ENCODE results near the gene OBP2A.

DNA sequence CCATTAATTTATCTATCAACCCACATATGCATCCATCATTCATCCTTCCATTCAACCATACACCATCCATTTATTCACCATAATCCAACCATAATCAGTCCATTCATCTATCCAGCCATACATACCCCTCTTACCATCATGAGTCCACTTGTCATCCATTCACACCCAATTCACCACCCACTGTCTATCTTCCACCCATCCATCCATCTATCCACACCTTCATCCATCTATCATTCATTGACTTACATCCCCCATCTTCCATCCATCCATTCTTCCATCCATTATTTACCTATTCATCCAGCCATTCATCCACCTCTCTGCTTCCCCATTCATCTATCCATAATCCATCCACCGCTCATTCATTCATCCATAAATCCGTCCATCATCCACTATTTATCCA is 33.4 kb downstream of the OBP2A start:
- no peak for TF ChIP-seq CTCF (IDR thresholded peaks at IDR 0.05)
- TF ChIP-seq EZH2 (IDR thresholded peaks at IDR 0.05; ENCODE audit: borderline replicate concordance, insufficient read depth, low read depth, low read length, poor library complexity, severe bottlenecking), result no peak
